ENCODE results near the gene ZNF14.
A peak's percentile ranks its signal among the peaks of the same experiment; 100 is the strongest.
"Not testable (repeated sequence)": the region's sequence is repeated elsewhere in the genome, so short reads cannot be mapped to it uniquely, and the experiment has no call there.

ZNF14 gene

DNA sequence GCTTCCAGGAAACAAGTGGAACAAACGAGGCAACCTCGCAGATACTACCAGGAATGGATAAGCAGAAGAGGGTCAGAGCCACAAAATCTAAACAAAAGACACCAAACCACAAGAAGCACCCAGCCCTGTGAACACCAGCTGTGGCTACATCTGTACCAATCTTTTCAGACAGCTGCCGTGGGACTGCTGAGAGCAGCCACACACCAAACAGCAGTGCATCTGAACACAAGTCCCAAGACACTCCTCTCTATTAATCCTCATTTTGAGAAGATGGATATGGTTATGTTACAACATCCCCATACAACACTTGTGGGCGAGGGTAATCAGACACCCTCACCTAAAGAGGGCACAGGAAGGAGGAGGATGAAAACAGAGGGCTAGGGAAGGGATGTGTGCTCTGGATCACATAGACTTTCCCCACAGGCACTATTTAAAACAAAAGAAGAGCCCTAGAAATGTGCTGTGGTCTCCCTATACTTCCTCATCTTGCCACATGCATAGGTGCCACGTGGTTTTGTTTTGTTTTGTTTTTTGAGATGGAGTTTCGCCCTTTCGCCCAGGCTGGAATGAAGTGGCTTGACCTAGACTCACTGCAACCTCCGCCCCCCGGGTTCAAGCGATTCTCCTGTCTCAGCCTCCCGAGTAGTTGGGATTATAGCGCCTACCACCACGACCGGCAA is 41.6 kb upstream of the ZNF14 start:
- CTCF ChIA-PET, result no interaction called here

DNA sequence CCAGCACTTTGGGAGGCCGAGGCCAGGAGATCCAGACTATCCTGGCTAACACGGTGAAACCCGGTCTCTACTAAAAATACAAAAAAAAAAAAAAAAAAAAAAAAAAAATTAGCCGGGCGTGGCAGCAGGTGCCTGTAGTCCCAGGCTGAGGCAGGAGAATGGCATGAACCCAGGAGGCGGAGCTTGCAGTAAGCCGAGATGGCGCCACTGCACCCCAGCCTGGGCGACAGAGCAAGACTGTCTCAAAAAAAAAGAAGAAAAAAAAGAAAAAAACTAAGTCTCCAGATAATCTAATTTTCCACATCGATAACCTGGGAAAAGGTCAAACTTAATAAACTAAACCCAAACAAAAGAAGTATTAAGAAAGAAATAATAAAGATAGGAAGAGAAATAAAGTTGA is 39.1 kb upstream of the ZNF14 start:
- H3K27ac ChIP-seq (ENCODE audit: insufficient read depth in 1 of 2, low read depth in 1 of 2, low read length in 2 of 2, poor library complexity in 1 of 2, severe bottlenecking in 2 of 2); H3K36me3 ChIP-seq (ENCODE audit: control insufficient read depth in 4 of 4, insufficient read depth in 4 of 4, low read length in 3 of 4); H3K27me3 ChIP-seq (replicated peaks in 2 of 5; ENCODE audit: control insufficient read depth in 4 of 5, insufficient read depth in 5 of 5, low read length in 4 of 5); H3K9me3 ChIP-seq (ENCODE audit: control extremely low read depth in 1 of 5, control insufficient read depth in 4 of 5, insufficient read depth in 2 of 5, low read depth in 1 of 5, low read length in 4 of 5); DNase-seq; POLR2A ChIA-PET; CTCF ChIA-PET; H3K4me3 ChIP-seq (ENCODE audit: control insufficient read depth in 1 of 7, extremely low read depth in 1 of 7, insufficient read depth in 4 of 7, low read depth in 2 of 7, low read length in 6 of 7): not testable (repeated sequence)
- no CpG with 5 or more reads among the region's 10 CpGs for WGBS (ENCODE audit: insufficient coverage)
- H3K4me1 ChIP-seq (ENCODE audit: control extremely low read depth in 1 of 4, control insufficient read depth in 4 of 4, insufficient read depth in 4 of 4, low read length in 3 of 4), result peaks cover 2 to 17% (median 10%) of the 10 kb centered on the region in 4 experiments

More for the DNA sequence above, 41.6 kb upstream of the ZNF14 start:
- H3K27me3 ChIP-seq (replicated peaks in 2 of 5; ENCODE audit: control insufficient read depth in 4 of 5, insufficient read depth in 5 of 5, low read length in 4 of 5), result no peaks in the 10 kb centered on the region
- peaks cover 0 to 7% (median 2%) of the 10 kb centered on the region in 4 experiments for H3K36me3 ChIP-seq (ENCODE audit: control insufficient read depth in 4 of 4, insufficient read depth in 4 of 4, low read length in 3 of 4)
- WGBS (ENCODE audit: insufficient coverage), result 100% methylated on average over 5 of the region's 14 CpGs
- H3K27ac ChIP-seq (ENCODE audit: insufficient read depth in 1 of 2, low read depth in 1 of 2, low read length in 2 of 2, poor library complexity in 1 of 2, severe bottlenecking in 2 of 2), result no peak overlapping the region
- peaks cover 9 to 25% (median 19%) of the 10 kb centered on the region in 4 experiments for H3K4me1 ChIP-seq (ENCODE audit: control extremely low read depth in 1 of 4, control insufficient read depth in 4 of 4, insufficient read depth in 4 of 4, low read length in 3 of 4)
- peaks cover under 1 to 7% (median 3%) of the 10 kb centered on the region in 5 experiments for H3K9me3 ChIP-seq (ENCODE audit: control extremely low read depth in 1 of 5, control insufficient read depth in 4 of 5, insufficient read depth in 2 of 5, low read depth in 1 of 5, low read length in 4 of 5)
- DNase-seq, result peak in 2 of 3 donors; percentile 47 to 52
- POLR2A ChIA-PET, result no interaction called here
- H3K4me3 ChIP-seq (ENCODE audit: control insufficient read depth in 1 of 7, extremely low read depth in 1 of 7, insufficient read depth in 4 of 7, low read depth in 2 of 7, low read length in 6 of 7), result no peak overlapping the region

DNA sequence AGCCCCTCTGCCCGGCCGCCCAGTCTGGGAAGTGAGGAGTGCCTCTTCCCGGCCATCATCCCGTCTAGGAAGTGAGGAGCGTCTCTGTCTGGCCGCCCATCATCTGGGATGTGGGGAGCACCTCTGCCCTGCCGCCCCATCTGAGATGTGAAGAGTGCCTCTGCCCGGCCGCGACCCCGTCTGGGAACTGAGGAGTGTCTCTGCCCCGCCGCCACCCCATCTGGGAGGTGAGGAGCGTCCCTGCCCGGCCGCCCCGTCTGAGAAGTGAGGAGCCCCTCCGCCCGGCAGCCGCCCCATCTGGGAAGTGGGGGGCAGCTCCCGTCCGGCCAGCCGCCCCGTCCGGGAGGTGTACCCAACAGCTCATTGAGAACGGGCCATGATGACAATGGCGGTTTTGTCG is 37.1 kb upstream of the ZNF14 start:
- H3K9me3 ChIP-seq (ENCODE audit: control extremely low read depth in 1 of 5, control insufficient read depth in 4 of 5, insufficient read depth in 2 of 5, low read depth in 1 of 5, low read length in 4 of 5); H3K27ac ChIP-seq (ENCODE audit: insufficient read depth in 1 of 2, low read depth in 1 of 2, low read length in 2 of 2, poor library complexity in 1 of 2, severe bottlenecking in 2 of 2); CTCF ChIA-PET; POLR2A ChIA-PET; DNase-seq; H3K4me3 ChIP-seq (ENCODE audit: control insufficient read depth in 1 of 7, extremely low read depth in 1 of 7, insufficient read depth in 4 of 7, low read depth in 2 of 7, low read length in 6 of 7); H3K4me1 ChIP-seq (ENCODE audit: control extremely low read depth in 1 of 4, control insufficient read depth in 4 of 4, insufficient read depth in 4 of 4, low read length in 3 of 4); H3K36me3 ChIP-seq (ENCODE audit: control insufficient read depth in 4 of 4, insufficient read depth in 4 of 4, low read length in 3 of 4); H3K27me3 ChIP-seq (replicated peaks in 2 of 5; ENCODE audit: control insufficient read depth in 4 of 5, insufficient read depth in 5 of 5, low read length in 4 of 5): not testable (repeated sequence)
- 97% methylated on average over 13 of the region's 28 CpGs for WGBS (ENCODE audit: insufficient coverage)

DNA sequence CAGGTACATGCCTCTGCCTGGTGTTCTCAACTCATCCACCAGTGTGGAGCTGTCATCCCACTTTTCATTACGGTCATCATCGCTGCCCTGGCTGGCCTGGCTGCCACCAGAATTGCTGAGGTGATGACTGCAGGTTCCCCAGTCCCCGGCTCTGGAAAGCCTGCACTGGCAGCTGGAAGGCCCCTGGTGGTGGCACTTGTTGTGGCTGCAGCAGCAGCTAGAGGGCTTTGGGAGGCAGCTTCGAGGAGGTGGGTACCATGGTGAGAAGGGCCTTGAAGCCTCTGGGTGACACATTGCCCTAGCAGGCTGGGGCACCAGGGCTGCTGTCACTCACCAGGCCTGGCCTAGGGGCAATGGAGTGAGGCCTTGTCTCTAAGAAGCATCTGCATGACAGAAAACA is 25.3 kb upstream of the ZNF14 start:
- no peaks in the 10 kb centered on the region for H3K4me1 ChIP-seq (ENCODE audit: control extremely low read depth in 1 of 4, control insufficient read depth in 4 of 4, insufficient read depth in 4 of 4, low read length in 3 of 4)
- H3K9me3 ChIP-seq (ENCODE audit: control extremely low read depth in 1 of 5, control insufficient read depth in 4 of 5, insufficient read depth in 2 of 5, low read depth in 1 of 5, low read length in 4 of 5), result peaks cover 2 to 17% (median 6%) of the 10 kb centered on the region in 5 experiments
- 92% methylated on average over 4 of the region's 4 CpGs for WGBS (ENCODE audit: insufficient coverage)
- POLR2A ChIA-PET, result no interaction called here
- H3K27ac ChIP-seq (ENCODE audit: insufficient read depth in 1 of 2, low read depth in 1 of 2, low read length in 2 of 2, poor library complexity in 1 of 2, severe bottlenecking in 2 of 2), result no peak overlapping the region
- CTCF ChIA-PET, result no interaction called here
- no peaks in the 10 kb centered on the region for H3K27me3 ChIP-seq (replicated peaks in 2 of 5; ENCODE audit: control insufficient read depth in 4 of 5, insufficient read depth in 5 of 5, low read length in 4 of 5)
- no peak overlapping the region for H3K4me3 ChIP-seq (ENCODE audit: control insufficient read depth in 1 of 7, extremely low read depth in 1 of 7, insufficient read depth in 4 of 7, low read depth in 2 of 7, low read length in 6 of 7)
- H3K36me3 ChIP-seq (ENCODE audit: control insufficient read depth in 4 of 4, insufficient read depth in 4 of 4, low read length in 3 of 4), result no peaks in the 10 kb centered on the region
- no peak for DNase-seq

DNA sequence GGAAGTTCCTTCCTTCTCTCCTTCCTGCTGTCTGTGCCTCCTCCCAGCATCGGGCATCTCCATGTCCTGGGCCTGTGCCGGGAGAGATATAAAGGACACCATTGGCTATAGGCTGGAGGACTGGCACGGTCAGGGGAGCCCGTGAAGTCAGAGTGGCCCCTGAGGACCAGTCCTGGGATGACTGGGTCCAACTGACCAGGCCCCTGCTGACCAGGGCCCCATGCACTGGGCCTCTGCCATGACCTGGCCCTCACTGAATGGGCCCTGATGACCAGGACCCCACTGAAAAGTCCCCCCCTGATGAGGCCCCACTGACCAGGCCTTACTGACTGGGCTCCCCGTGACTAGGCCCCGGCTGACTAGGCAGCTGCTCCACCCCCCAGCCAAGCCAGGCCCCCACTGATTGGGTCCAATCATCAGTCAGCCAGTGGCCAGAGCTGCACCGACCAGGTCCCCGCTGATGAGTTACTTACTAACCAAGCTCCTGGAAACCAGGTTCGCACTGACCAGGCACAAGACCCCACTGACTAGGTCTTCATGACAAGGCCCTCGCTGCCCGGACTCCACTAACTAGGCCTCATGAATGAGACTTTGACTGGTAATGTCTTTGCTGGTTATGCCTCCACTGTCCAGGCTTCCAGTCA is 20.0 kb upstream of the ZNF14 start:
- Histone ChIP-seq H3K4me3 (ENCODE audit: control insufficient read depth in 1 of 7, extremely low read depth in 1 of 7, insufficient read depth in 4 of 7, low read depth in 2 of 7, low read length in 6 of 7) (no peak overlapping the region), H3K27ac (ENCODE audit: insufficient read depth in 1 of 2, low read depth in 1 of 2, low read length in 2 of 2, poor library complexity in 1 of 2, severe bottlenecking in 2 of 2) (no peak overlapping the region), H3K4me1 (ENCODE audit: control extremely low read depth in 1 of 4, control insufficient read depth in 4 of 4, insufficient read depth in 4 of 4, low read length in 3 of 4) (no peaks in the 10 kb centered on the region), H3K27me3 (replicated peaks in 2 of 5; ENCODE audit: control insufficient read depth in 4 of 5, insufficient read depth in 5 of 5, low read length in 4 of 5) (no peaks in the 10 kb centered on the region), H3K36me3 (ENCODE audit: control insufficient read depth in 4 of 4, insufficient read depth in 4 of 4, low read length in 3 of 4) (no peaks in the 10 kb centered on the region), H3K9me3 (ENCODE audit: control extremely low read depth in 1 of 5, control insufficient read depth in 4 of 5, insufficient read depth in 2 of 5, low read depth in 1 of 5, low read length in 4 of 5) (peaks cover 0 to 27% (median 2%) of the 10 kb centered on the region in 5 experiments)
- WGBS (ENCODE audit: insufficient coverage), result over 99% methylated on average over 11 of the region's 11 CpGs
- CTCF ChIA-PET, result no interaction called here
- DNase-seq, result no peak
- POLR2A ChIA-PET, result no interaction called here

DNA sequence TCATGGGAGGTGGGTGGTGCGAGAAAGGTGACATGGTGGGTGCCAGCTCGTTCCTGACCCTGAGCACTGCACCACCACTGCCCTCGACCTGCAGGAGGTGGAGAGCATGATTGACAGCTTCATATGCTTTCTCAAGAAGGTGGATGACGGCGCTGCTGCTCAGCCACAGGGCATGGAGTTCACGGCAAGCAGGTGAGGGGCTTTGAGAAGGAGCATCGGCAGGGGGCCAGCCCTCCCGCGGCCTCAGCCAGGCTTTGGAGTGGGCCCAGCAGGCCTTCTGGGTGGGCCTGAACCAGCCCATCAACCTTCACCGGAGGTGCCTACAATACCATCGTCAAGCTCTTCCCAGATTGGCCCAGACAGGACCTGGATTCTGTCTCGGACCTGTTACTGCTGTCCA is 18.9 kb upstream of the ZNF14 start:
- H3K36me3 ChIP-seq (ENCODE audit: control insufficient read depth in 4 of 4, insufficient read depth in 4 of 4, low read length in 3 of 4), result no peaks in the 10 kb centered on the region
- no peaks in the 10 kb centered on the region for H3K4me1 ChIP-seq (ENCODE audit: control extremely low read depth in 1 of 4, control insufficient read depth in 4 of 4, insufficient read depth in 4 of 4, low read length in 3 of 4)
- no peak overlapping the region for H3K27ac ChIP-seq (ENCODE audit: insufficient read depth in 1 of 2, low read depth in 1 of 2, low read length in 2 of 2, poor library complexity in 1 of 2, severe bottlenecking in 2 of 2)
- 92% methylated on average over 10 of the region's 12 CpGs for WGBS (ENCODE audit: insufficient coverage)
- peaks cover 0 to 25% (median 2%) of the 10 kb centered on the region in 5 experiments for H3K9me3 ChIP-seq (ENCODE audit: control extremely low read depth in 1 of 5, control insufficient read depth in 4 of 5, insufficient read depth in 2 of 5, low read depth in 1 of 5, low read length in 4 of 5)
- ChIA-PET POLR2A (no interaction called here), CTCF (interaction anchor here (1.1 kb wide), 1 partner anchor 11 kb away, joined by 3 read pairs; no protein-coding TSS in a partner anchor)
- no peak overlapping the region for H3K4me3 ChIP-seq (ENCODE audit: control insufficient read depth in 1 of 7, extremely low read depth in 1 of 7, insufficient read depth in 4 of 7, low read depth in 2 of 7, low read length in 6 of 7)
- no peaks in the 10 kb centered on the region for H3K27me3 ChIP-seq (replicated peaks in 2 of 5; ENCODE audit: control insufficient read depth in 4 of 5, insufficient read depth in 5 of 5, low read length in 4 of 5)
- DNase-seq, result no peak
